Nephron progenitor cell (in vitro differentiated cells): ENCODE measurements around the gene SYNJ2.

Experiments used
- DNase-seq: peaks from one replicate; pipeline ENCODE4 v3.0.0; 2021
- H3K27ac Mint-ChIP-seq: 2 replicates; pipeline ENCODE4 v1.8.0; 2021; ENCODE audit warnings: mild to moderate bottlenecking, moderate library complexity, mixed read lengths
- H3K27me3 Mint-ChIP-seq: 2 replicates; pipeline ENCODE4 v1.8.0; 2021; ENCODE audit warnings: mild to moderate bottlenecking, low read depth, mixed read lengths; ENCODE audit not compliant: poor library complexity
- H3K36me3 Mint-ChIP-seq: 2 replicates; pipeline ENCODE4 v1.8.0; 2021; ENCODE audit warnings: low read depth, mixed read lengths
- H3K4me1 Mint-ChIP-seq: 2 replicates; pipeline ENCODE4 v1.8.0; 2021; ENCODE audit warnings: mixed read lengths
- H3K4me3 Mint-ChIP-seq: 2 replicates; pipeline ENCODE4 v1.8.0; 2021; ENCODE audit warnings: mild to moderate bottlenecking, moderate library complexity, mixed read lengths
- H3K9me3 Mint-ChIP-seq: 2 replicates; pipeline ENCODE4 v1.8.0; 2021; ENCODE audit warnings: mild to moderate bottlenecking, moderate library complexity, mixed read lengths
- CTCF ChIP-seq: fragments of 200-600 bp; sonication (generic); IDR thresholded peaks from 2 replicates; pipeline ENCODE4 v1.5.0; 2021; ENCODE audit warnings: antibody characterized with exemption

Gene SYNJ2

DNA sequence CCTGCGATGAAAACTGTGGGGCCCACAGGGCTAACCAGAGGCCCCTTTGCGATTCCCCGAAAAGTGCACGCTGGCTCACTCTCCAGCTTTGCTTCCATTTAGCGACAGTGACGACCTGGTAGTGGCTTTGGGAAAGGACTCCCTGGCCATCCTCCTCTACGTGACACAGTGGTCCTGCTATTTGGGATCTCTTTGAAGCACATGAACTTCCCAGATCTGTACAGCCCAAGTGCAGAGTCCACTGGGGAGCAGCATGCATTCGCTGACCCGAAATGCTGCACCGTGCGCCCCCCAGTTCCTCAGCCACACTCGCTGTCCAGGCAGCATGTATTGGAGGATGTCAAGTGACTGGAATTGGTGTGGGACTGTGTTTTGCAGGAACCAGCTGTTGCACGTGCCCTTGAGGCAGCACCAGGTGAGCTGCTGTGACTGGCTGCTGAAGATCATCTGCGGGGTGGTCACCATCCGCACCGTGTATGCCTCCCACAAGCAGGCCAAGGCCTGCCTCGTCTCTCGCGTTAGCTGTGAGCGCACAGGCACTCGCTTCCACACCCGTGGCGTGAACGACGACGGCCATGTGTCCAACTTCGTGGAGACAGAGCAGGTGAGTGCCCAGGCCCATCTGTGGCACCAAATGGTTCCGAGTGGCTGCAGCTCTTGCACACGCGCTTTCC lies 51.6 kb downstream of the SYNJ2 start:
- H3K27ac Mint-ChIP-seq, result peak overlapping the region; percentile 42
- H3K36me3 Mint-ChIP-seq, result peaks cover 18% of the 10 kb centered on the region
- no peak for TF ChIP-seq CTCF
- no peak for DNase-seq
- peaks cover 9% of the 10 kb centered on the region for H3K9me3 Mint-ChIP-seq
- H3K4me3 Mint-ChIP-seq, result no peak overlapping the region
- no peaks in the 10 kb centered on the region for H3K27me3 Mint-ChIP-seq
- H3K4me1 Mint-ChIP-seq, result peaks cover 43% of the 10 kb centered on the region

- H3K9me3 Mint-ChIP-seq, result peaks cover 9% of the 10 kb centered on the region
- H3K4me3 Mint-ChIP-seq, result no peak overlapping the region
- peak overlapping the region; percentile 52 for H3K27ac Mint-ChIP-seq
- no peak for TF ChIP-seq CTCF
- H3K27me3 Mint-ChIP-seq, result no peaks in the 10 kb centered on the region
- peaks cover 48% of the 10 kb centered on the region for H3K4me1 Mint-ChIP-seq
- H3K36me3 Mint-ChIP-seq, result peaks cover 18% of the 10 kb centered on the region
- DNase-seq, result no peak
Measured at GRCh38 chr6:158033751-158034702, 52.4 kb downstream of the SYNJ2 start.

DNA sequence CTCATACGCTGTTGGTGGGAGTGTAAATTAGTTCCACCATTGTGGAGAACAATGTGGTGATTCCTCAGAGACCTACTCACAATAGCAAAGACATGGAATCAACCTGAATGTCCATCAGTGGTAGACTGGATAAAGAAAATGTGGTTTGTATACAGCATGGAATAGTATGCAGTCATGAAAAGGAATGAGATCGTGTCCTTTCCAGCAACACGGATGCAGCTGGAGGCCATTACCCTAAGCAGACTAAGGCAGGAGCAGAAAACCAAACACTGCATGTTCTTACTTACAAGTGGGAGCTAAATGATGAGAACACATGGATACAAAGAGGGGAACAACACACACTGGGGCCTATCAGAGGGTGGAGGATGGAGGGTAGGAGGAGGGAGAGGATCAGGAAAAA lies 54.6 kb downstream of the SYNJ2 start:
- Mint-ChIP-seq H3K9me3 (peaks cover 9% of the 10 kb centered on the region), H3K27me3 (no peaks in the 10 kb centered on the region), H3K4me1 (peaks cover 58% of the 10 kb centered on the region), H3K36me3 (peaks cover 18% of the 10 kb centered on the region), H3K27ac (no peak overlapping the region), H3K4me3 (no peak overlapping the region)
- no peak for TF ChIP-seq CTCF
- DNase-seq, result no peak

- DNase-seq, result no peak
- Mint-ChIP-seq H3K27ac (no peak overlapping the region), H3K36me3 (peaks cover 18% of the 10 kb centered on the region), H3K9me3 (peaks cover 9% of the 10 kb centered on the region), H3K27me3 (no peaks in the 10 kb centered on the region), H3K4me3 (no peak overlapping the region), H3K4me1 (peaks cover 57% of the 10 kb centered on the region)
- no peak for TF ChIP-seq CTCF
Measured at GRCh38 chr6:158037021-158037420, 55.4 kb downstream of the SYNJ2 start.

GRCh38 chr6:158037771-158038170 lies 56.1 kb downstream of the SYNJ2 start:
- H3K4me1 Mint-ChIP-seq, result peaks cover 57% of the 10 kb centered on the region
- H3K27me3 Mint-ChIP-seq, result no peaks in the 10 kb centered on the region
- no peak overlapping the region for H3K27ac Mint-ChIP-seq
- H3K4me3 Mint-ChIP-seq, result no peak overlapping the region
- TF ChIP-seq CTCF, result no peak
- peaks cover 18% of the 10 kb centered on the region for H3K36me3 Mint-ChIP-seq
- H3K9me3 Mint-ChIP-seq, result peaks cover 9% of the 10 kb centered on the region
- DNase-seq, result no peak
